DMS114 treated with DMSO at 0.1 percent for 48 hours (cell line): Measurements from ENCODE around the gene DOCK1.
"Not testable (repeated sequence)": the region's sequence is repeated elsewhere in the genome, so short reads cannot be mapped to it uniquely, and the experiment has no call there.

Source experiments
- DNase-seq: peaks from one replicate; lab custom pipeline; 2025; ENCODE audit not compliant: unreplicated experiment; lab: John Stamatoyannopoulos, UW

Gene DOCK1

DNA sequence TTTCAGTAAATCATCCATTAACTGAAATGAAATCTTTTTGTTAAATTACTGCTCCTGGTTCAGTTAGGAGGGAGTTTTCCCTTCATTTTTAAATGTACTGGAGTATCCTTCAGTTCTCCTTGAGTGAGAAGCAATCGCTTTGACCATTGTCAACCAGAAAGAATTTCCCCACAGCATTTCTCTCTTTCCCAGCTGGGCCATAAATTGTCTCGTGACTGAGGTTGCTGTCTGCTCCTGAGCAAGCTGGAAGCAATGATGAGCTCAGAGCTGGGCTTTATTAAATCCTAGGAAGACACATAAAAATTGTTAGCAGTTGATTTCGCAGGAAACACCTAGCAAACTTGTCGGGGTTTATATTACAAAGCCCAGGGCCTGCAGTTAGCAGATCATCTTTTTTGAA, 393.2 kb downstream of the DOCK1 start:
- DNase-seq = no peak

DNA sequence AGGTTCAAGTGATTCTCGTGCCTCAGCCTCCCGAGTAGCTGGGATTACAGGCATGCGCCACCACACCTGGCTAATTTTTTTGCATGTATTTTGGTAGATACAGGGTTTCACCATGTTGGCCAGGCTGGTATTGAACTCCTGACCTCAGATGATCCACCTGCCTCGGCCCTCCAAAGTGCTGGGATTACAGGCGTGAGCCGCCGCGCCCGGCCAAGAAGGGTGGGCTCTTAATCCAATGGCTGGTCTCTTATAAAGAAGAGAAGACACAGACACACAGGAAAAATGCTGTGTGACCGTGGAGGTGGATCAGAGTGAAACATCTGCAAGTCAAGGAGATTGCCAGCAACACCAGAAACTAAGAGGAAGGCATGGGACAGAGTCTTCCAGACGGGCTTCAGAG, 394.0 kb downstream of the DOCK1 start:
- DNase-seq = not testable (repeated sequence)

DNA sequence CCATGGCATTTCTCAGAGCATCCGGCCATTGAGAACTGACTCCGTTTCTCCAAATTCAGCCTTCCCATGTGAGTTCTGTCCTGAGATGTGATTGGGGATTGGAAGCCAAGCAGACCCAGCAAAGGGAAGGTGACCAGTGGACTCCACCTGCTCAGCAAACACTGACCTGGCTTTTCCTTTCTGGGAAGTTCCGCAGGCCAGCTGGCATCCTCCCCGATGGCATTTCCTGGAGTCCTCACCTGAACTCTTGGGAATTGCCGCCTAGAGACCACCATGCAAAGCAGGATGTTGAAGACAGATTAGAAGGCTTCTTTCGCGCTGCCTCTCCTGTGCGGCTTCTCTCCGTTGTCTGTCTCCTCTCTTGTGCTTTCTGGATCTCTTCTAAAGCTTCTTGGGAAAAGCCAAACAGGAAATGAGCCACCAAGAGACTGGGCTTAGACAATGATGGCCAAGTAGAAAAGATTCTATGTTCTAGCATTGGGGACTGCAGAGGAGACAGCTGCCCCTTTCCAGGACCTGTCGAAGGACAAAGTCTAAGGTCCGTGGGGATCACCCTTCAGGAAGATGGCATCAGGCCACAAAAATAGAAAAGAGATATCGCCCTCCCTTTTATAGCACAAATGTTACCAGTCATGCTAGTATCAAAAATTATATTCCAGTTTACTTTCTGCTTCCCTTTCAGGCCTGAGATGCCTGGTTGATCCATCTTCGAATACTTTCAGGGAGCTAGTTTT, 394.9 kb downstream of the DOCK1 start:
- no peak for DNase-seq

DNA sequence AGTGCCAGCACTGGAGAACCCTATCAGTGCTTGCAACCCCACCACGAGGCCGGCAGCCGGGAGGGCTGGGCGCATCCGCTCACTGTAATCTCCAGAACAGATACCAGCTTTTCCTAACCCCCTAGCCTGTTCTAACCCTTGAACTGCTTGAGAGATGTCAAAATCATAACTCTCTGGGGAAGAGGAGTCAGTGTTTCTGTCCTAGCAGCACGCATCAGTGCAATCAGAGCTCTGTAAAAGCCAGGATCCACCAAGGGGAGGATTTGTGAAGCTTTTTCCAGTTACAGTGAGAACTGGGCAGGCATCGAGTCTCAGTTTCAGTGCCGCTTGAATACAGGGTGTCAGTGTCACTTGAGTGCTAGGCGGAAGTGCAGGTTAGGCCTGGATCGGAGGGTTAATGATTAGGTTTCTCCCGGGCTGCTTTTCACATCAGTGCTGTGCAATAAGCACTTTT, 395.7 kb downstream of the DOCK1 start:
- DNase-seq = no peak

DNA sequence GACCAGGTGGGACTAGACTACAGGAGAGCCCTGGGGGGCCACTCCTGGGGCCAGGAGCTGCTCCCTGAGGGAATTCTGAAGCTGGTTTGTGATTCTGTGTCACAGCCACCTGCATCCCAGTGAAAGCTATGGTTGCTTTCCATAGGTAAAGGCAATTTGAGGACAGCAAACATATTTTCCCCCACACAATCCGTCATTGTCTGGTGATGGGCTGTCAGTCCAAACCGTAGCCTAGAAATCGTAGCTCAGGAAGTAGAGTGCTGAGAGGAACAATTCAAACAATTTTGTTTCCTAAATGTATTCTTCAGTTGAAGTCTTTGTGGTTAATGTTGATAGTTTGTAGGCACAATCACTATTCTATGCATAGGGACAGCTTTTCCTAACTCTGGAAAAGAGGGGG, 397.1 kb downstream of the DOCK1 start:
- no peak for DNase-seq

DNA sequence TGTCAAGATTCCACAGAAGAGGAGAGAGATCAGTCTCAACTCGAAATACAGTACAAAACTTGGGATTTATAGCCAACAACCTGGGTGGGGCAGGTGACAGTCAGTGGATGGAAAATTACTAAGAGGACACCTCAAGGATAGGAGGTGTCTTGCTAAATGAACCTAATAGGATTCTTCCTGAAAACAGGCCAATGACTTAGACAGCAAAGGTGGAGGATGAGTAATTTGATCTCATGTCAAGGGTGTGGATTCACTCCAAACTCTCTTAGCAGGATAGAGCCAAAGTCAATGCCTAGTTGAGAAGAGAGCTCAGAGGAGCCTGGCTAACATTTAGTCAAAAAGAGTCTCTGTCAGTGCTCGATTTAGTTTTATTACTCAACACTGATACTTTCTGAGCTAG, 397.9 kb downstream of the DOCK1 start:
- no peak for DNase-seq

DNA sequence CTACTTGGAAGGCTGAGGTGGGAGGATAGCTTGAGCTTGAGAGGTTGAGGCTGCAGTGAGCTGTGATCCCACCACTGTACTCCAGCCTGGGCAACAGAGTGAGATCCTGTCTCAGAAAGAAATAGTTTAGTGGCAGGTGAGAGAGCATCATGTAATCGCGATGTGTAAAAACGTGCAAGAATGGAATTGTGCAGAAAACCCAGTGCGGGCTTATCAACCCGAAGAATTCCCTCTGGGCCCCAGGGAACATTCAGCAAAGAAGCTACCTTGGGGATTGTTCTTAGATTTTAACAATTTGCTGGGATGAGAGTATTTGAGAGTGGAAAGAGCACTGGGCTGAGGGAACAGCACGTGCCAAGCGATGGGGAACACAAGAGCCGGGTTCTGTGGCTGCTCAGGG, 398.5 kb downstream of the DOCK1 start:
- no peak for DNase-seq

DNA sequence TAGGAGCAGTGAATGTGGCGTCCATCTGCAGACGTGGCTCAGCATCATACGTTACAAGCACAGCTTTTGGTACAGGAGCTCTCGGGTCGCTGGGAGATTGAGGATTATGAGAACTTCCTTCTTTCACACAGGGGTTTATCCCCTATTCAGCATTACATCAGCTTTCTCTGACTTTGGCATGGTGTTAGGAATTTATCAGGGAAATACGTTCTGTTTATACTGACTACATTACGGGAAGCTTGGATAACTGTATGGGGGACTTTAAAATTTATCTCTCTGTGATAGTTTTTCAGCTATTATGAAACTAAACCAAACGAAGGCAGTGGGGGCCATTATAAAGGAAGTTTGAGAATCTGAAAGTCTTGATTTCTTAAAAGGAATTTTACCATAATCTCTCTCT, 401.3 kb downstream of the DOCK1 start:
- DNase-seq = no peak

DNA sequence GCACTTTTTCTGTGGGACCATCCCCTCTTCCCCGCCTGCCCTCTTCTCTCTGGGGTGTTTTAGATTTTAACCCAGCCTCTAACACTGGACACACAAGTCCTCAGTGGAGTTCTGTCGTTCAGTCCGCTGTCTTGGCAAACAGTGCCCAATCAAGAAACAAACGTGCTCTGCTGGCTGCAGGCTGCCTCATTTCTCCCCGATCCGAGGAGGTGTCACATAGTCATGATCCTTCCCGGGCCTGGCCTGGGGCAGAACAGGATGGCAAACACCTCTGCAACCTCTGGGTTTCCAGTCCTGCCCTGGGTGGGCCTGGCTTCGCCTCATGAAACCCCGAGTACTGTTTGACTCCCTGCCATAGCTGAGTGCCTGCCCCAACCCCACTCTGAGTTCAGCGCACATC, 402.1 kb downstream of the DOCK1 start:
- DNase-seq = no peak

DNA sequence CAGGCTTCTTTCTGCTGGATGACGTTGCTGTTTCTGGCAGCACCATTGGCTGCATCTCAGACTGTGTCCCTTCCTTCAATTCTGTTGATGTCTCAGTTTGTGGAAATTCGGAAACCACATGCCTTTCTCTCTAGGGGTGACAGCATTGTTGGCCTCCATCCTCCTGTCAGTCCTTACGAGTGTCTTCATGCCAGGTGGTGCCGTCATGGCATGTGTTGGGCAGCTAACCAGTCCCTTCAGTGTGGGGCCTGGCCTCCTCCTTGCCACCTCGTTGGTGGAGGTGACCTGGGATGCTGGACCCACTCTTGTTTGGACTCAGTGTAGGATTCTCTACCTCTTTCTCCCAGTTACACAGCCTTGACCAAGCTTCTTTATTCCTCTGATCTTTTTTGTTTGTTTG, 402.8 kb downstream of the DOCK1 start:
- DNase-seq = no peak

DNA sequence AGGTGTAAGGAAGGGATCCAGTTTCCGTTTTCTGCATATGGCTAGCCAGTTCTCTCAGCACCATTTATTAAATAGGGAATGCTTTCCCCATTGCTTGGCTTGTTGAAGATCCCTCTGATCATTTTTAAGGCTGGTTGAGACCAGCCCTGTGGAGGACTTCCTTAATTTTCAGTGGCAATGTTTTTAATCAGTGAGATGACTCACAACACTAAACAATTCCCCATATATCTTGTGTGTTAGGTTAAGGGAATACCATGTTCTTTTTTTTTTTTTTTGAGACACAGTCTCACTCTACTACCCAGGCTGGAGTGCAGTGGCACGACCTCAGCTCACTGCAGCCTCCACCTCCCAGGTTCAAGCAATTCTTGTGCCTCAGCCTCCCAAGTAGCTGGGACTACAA, 404.4 kb downstream of the DOCK1 start:
- not testable (repeated sequence) for DNase-seq

DNA sequence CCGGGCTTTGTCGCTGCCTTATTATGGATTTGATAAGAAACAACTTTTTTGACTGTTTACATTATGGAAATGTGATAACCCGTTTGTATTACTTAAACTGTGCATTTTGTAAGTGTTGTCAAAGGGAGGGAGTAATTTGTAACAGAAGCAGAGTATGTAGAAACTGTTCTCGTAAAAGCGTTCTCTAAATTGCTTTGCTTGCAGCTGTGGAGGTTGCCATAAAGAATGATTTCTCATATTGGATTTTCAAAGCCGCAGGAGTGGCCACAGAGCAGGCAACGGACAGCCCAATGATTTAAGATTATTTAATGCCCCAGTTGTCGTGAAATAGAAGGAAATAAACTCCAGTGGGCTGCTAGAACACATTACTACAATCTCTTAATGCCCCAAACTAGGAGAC, 405.2 kb downstream of the DOCK1 start:
- no peak for DNase-seq

DNA sequence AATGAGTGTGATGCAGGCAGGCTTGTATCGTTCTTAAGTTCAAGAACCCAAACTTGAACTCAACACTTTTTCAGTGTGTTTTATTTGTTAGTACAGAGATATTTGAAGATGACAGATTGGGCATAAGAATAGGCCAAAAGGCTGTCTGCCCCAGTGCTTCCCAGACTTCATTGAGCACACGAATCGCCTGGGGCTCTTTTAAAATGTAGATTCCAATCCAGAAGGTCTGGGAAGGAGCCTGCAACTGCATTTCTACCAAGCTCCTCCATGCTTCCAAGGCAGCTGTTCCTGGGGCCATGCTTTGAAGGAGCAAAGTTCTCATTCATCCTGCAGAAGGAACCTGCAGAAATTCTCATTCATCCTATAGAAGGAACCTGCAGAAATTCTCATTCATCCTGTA, 405.7 kb downstream of the DOCK1 start:
- no peak for DNase-seq

DNA sequence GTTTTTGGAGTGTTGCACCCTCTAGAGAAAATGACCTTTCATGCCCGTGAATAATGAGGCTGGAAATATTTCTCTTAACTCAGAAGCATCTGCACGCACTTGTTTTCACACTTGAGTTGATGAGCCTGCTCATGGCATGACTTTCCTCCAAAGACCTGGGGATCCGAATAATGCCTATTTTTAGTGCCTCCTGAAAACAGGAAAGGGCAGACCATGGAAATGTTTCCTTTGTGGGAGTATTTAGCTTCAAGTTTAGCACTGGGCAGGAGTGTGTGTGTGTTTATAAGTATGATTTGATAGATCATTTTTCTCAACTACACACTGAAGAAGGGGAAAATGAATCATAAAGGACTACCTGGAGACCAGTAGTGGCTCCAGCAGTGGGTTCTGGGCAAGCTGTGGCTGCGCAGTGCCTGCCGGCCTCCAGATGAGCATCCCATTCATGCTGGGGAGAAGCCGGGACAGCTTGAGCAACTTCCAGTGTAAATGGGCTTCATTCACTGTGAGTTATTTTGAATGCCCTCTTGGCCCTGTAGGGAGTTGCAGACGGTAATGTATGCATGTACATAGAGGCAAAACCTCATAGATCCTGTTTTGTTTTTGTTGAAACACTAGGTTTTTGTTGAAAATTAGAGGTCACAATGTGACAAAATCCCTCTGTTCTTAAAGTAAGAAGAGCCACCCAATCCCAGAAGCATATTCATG, 408.9 kb downstream of the DOCK1 start:
- no peak for DNase-seq

DNA sequence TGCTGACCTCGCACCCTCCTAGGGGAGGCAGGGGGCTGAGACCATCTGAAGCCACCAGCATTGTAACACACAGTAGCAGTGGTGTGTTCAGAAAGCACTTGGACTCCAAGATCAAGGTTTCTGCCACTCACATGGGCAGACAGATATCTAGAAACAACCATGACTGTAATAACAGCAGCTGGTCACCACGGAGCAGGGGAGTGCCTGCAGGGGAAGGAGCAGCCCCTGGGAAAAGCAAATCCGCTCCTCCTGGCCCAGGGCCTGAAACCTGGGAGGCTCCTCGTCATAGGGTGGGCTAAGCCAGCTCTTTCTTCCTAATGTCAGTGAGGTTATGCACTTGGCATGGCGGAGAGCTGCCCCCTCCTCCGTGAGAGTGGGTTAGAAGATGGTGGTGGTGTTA, 409.6 kb downstream of the DOCK1 start:
- no peak for DNase-seq

DNA sequence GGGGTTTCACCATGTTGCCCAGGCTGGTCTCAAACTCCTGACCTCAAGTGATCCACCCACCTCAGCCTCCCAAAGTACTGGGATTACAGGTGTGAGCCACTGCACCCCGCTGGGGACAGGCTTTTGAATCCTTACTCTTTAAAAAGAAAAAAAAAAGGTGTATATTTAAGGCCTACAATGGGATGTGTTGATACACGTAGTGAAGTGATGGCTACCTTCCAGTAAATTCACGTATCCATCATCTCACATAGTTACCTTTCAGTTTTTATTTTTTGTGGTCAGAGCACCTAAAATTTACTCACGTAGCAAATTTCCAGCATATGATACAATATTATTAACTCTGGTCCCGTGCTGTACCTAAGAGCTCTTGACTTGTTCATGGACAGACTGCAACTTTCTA, 410.7 kb downstream of the DOCK1 start:
- no peak for DNase-seq

DNA sequence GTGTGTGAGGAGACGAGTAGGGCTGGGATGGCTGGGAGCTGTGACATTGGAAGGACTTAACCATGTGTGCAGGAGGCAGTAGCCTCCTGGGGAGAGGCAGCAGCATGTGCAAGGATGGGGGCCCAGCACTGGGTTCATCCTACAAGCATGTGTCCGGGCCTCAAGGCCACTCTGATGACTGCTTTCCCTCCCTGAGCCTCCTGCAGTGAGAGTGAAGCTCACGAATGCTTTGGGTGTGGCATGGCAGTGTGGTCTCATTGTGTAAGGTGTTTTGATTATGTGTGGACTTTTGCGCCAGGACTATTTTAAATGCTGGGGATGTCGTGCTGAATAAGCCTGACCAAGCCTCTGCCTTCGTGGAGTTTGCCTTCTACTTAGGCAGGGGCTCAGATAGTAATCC, 413.2 kb downstream of the DOCK1 start:
- no peak for DNase-seq

DNA sequence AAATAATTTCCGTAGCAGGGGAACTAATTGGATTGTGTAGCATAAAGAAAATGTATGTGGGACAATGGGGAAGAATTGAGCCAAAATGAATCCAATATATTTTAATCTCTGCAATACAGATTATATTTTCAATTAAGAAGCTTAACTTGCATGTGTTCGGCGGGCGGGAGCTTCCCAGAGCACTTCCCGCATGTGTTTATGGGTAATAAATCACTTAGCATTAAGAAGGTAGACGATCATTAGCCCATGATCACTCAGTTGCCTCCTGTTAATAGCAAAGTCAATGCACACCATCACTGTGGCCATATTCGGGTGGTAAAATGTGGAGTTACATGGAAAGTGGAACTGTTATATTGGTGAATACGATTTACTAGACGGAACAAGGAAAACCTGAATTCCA, 414.0 kb downstream of the DOCK1 start:
- DNase-seq = no peak

DNA sequence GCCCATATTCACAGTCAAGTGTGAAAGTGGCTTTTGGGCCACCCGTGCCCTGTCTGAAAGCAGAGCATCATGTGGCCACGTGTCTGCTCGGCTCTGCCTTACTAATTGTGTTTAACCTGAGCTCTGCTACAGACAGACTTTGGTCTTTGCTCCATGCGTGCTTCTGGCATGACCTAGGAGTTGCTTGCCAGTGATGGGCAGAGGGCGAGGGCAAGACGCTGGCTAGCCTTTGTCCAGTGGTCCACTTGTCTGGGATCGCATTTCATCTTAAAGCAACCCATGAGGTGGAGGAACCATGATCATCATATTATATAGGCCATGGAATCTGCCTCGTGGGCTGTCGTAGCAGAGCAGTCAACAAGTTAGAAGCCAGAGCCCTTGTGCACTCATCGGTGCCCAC, 414.5 kb downstream of the DOCK1 start:
- no peak for DNase-seq

DNA sequence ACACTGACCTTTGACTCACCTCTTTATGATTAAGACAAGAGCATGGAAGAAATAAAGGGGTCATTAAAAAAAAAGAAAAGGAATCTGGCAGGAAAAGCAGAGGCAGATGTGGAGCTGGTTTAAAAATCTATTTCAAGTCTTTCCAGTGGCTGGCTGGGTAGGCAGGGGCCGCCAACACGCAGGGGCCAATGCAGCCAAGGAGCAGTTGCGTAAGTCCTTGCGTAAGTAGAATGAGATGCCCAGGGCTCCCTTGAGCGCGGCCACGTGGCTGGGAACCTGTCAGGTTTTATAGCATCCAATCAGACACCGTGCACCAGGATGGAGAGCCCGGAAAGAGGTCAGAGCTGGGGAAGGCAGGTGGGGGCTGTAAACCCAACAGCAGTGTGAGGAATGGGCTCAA, 414.9 kb downstream of the DOCK1 start:
- DNase-seq = no peak

DNA sequence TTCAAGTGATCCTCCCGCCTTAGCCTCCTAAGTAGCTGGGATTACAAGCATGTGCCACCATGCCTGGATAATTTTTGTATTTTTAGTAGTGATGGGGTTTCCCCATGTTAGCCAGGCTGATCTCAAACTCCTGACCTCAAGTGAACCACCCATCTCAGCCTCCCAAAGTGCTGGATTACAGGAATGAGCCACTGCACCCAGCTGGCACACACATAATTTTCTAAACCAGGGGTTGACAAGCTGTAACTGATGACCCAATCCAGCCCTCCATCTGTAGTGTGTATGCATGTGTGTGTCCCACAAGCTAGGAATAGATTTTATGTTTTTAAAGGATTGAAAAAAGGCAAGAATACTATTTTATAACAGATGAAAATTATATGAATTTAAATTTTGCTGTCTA, 417.1 kb downstream of the DOCK1 start:
- DNase-seq = no peak

DNA sequence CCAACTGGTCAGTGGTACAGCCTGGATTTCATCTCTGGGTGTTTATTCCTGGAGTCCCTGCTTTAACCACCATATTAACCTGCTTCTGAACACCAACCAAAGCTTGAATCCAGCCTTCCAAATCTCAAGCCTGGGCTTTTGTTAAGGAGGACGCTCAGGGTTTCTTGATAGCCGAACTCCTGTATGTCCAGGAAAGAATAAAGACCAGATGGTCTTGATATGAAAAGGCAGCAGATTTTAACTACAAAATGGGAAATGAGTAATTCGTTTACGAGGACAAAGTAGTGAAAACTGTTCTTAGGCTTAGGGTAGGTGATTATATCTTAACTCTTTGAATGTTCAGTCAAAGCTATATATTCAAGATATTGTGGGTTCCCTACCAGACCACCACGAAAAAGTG, 420.3 kb downstream of the DOCK1 start:
- DNase-seq = no peak

DNA sequence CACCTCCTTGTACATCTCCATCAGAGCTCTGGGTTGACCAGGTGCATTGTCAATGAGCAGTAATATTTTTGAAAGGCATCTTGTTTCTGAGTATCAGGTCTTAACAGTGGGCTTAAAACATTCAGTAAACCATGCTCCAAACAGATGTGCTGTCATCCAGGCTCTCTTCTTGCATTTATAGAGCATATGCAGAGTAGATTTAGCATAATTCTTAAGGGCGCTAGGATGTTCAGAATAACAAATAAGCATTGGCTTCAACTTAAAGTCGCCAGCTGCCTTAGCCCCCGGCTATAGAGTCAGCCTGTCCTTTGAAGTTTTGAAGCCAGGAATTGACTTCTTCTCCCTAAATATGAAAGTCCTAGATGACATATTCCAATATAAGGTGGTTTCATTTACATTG, 421.7 kb downstream of the DOCK1 start:
- no peak for DNase-seq
